D721Med (cell line): ENCODE data around the gene AGAP2.

Experiments used
- DNase-seq: peaks from one replicate; pipeline ENCODE4 v3.0.0; 2011; ENCODE audit warnings: low spot score; ENCODE audit not compliant: insufficient read length
- FAIRE-seq: peaks from 2 replicates; lab custom pipeline; 2011; peaks lifted over from hg19 to GRCh38; lab: Jason Lieb, UNC
- TF ChIP-seq, protein P1 (sequence below): IDR thresholded peaks from 2 replicates; pipeline ENCODE4 v1.5.1; 2012; ENCODE audit warnings: mild to moderate bottlenecking, control low read depth; ENCODE audit not compliant: insufficient read depth; ENCODE audit errors: missing control alignments

AGAP2 gene

DNA sequence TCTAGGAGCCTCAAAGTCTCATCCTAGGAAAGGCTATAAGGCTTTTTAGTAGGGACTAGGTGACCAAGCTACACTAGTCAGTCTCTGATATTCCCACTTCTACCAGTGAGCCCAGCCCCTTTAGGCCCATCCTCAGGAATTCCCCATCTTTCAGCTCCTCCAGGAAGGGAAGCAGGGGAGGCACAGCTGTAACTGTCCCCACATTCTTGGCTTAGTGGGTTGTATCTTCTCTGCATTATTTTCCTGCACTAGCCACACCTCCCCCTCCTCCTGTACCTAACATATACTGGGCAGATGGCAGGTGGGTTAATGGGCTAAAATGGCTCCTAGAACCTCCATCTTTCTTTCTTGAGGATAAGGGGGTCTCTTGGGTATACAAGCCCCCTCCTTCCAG lies 28.8 kb upstream of the AGAP2 start:
- TF ChIP-seq, protein P1, sequence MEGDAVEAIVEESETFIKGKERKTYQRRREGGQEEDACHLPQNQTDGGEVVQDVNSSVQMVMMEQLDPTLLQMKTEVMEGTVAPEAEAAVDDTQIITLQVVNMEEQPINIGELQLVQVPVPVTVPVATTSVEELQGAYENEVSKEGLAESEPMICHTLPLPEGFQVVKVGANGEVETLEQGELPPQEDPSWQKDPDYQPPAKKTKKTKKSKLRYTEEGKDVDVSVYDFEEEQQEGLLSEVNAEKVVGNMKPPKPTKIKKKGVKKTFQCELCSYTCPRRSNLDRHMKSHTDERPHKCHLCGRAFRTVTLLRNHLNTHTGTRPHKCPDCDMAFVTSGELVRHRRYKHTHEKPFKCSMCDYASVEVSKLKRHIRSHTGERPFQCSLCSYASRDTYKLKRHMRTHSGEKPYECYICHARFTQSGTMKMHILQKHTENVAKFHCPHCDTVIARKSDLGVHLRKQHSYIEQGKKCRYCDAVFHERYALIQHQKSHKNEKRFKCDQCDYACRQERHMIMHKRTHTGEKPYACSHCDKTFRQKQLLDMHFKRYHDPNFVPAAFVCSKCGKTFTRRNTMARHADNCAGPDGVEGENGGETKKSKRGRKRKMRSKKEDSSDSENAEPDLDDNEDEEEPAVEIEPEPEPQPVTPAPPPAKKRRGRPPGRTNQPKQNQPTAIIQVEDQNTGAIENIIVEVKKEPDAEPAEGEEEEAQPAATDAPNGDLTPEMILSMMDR = no peak
- DNase-seq = no peak

DNA sequence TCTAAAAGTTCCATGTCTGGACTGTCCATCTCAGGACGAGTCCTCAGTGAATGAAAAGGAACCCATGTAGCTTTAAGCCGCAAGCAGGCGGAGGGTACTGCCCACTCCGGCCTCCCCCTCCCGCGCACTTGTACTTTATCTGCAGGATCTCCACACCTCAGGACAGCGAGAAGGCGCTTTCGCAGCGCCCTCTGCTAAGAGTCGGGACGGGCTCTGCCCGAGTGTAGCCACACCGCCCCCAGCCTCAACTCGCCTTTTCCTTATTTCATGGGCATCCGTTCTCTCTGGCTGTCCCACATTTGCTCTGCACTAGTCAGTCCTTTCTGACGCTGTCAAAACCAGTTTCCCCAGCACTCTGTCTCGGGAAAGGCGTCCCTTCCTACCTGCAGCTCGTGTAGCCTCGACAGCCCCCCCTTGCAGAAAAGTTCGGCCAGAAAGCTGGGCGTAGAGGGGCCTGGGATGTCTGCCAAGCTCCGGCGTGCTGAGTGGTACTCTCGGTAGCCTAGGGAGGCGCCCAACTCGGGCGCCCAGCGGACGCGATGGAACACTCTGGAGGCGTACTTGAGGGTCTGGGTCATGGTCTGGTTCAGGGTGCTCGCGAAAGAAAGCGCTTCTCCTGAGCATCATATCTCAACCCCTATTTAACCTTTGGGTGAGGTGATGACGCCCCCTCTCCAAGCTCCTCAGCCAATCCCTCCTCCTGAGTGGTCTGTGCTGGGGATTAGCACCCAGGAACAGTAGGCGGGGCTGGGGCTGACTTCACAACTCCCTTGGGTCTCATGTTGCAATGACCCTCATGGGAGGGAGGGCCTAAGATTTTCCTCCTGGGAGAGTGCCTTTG lies 28.1 kb upstream of the AGAP2 start, which contains the start of gene CYP27B1:
TSS of gene CYP27B1 (minus strand) at position 615 of the 841 bp plus-strand sequence. CDS start at position 578, 37 bp downstream.
- FAIRE-seq = peak; percentile 38
- TF ChIP-seq, protein P1 = no peak
- peak; percentile 78 for DNase-seq

More for the DNA sequence above, 28.8 kb upstream of the AGAP2 start:
- no peak for FAIRE-seq

DNA sequence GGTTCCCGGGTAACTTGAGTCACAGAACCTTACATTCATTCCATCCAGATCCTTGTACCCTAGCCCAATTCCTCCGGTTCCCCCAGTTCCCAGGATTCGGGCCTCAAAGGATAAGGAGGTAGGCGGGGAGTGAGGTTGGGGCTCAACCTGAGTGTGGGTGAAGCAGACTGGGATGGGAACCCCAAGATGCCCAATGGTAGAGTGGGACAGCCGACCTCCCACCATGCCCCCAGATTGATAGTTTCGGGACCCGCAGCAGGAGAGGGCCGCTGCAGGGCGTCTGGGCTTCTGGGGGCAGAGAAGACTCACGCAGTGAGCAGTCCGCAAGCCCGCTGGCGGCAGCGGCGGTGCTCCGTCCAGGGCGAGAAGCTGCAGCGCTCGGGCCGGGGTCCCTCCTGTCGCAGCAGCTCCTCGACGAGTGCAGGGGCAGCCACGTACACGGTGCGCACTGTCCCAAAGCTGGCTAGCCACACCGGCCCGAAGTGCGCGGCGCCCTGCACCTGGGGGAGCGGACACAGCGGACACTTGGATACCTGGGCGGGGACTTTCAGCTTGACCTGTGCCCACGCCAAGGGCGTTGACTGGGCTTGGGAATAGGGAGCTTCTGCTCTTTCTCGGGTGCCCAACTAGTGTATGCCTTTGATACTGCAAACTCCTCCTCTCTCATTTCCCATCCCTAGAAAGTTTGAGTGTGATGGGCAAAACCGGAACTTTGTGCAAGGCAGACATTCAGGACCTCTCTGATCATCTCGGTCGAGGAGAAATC lies 27.3 kb upstream of the AGAP2 start:
- TF ChIP-seq, protein P1 = no peak
- DNase-seq (no peak), FAIRE-seq (no peak)

DNA sequence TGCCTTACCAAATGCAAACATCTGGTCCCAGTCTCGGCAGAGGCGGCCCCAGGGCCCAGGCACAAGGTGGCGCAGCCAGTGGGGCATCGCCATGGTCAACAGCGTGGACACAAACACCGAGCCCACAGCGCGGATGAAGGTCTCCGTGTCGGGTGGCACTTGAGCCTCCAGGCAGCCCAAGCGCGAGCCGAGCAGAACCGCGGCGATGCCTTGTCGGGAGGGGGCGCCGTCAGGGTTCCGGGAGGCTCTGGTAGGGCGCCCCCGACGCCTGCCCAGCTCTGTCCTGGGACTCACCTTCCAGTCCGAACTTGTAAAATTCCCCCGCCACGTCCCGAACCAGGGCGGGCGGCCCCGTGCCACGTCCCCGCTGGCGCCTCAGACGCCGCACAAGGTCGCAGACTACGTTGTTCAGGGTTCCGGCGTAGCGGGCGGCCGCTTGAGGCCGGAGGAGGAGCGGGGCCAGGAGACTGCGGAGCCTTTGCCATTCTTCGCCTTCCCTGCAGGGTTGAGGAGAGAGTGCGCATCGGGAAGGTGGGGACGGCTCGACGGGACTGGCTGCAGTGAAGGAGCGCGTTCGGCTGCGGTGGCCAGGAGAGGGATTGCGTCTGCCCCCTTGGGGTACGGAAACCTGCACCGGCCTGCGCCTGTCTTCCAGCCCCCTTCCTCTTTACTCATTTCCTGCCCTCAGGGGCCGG lies 26.6 kb upstream of the AGAP2 start:
- TF ChIP-seq, protein P1 = no peak
- DNase-seq (no peak), FAIRE-seq (no peak)

DNA sequence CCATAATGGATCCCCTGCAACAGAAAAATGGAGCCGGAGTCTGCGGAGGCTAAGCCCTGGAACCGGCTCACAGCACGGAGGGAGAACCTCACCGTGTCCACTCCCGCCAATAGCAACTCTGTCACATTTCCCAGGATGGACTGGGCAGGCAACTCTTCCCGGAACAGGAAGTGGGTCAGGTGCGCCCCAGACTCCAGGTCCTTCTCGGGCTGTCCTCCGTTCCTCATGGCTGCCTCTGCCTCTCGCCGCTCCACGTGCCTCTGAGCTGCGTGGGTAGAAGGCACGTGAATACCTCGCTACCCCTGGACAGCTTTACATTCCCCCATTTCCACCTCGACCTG lies 26.1 kb upstream of the AGAP2 start:
- FAIRE-seq (no peak), DNase-seq (no peak)
- TF ChIP-seq, protein P1 = no peak

DNA sequence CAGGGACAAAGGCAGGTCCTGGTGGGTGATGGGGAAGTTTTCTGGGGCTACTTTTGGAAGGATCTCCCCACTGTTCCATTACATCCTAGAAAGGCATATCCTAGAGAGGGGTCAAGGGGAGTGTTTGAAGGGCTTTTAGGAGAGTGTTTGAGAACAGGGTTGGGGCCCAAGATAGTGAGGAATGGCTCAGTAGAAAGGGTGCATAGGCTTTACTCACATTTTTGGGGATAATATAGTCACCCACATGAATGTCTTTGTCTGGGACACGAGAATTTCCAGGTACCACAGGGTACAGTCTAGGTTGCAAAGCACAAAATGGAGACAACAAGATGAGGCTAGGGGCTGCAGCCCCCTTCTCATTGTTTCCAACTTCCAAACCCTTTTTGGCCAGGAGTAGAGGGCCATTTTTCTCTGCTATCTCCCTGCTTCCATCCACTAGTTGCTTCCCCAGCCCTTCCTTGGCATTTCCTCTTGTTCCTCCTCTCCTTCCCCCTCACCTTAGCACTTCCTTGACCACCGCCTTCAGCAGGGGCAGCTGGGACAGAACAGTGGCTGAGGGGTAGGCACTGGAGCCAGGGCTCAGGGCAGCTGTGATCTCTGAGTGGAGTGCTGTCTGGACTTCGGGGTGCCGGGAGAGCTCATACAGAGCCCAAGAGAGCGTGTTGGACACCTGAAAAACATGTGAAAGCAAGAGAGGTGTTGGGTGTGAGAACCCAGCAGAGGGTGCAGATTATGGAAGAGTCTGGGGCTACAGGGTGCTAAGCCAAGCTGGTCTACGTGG lies 25.5 kb upstream of the AGAP2 start:
- FAIRE-seq (no peak), DNase-seq (no peak)
- TF ChIP-seq, protein P1 = no peak
